ENCODE results near the gene SALL1. TPM values are rescaled to one million over a fixed set of nuclear protein-coding genes. Genes with fewer than 3 reads are reported as not detected.

SALL1 gene
- total RNA-seq (2021; ENCODE audit: unreplicated experiment) (not detected), Bru-seq, nascent RNA (not detected), BruChase-seq, experiment 1, labeled RNA remaining after a 6-hour chase (not detected), BruChase-seq, experiment 2, labeled RNA remaining after a 2-hour chase (not detected)
- not detected in 2 replicates for polyA plus RNA-seq (2012)
- long read RNA-seq: 0 reads

- Histone ChIP-seq H3K4me3 (replicated peaks in 1 of 2; ENCODE audit: low read depth in 1 of 2, low read length in 2 of 2) (no peak within 1 kb of the TSS), H3K4me2 (ENCODE audit: low read length) (no peak within 1 kb of the TSS)
These were observed at the start of gene SALL1 for GRCh38 chr16:51150888-51151320. SALL1 (minus strand) TSS chr16:51151270; CDS start chr16:51151241, 29 bp downstream.

More at GRCh38 chr16:51150888-51151320, at the start of gene SALL1:
- H2AFZ ChIP-seq (ENCODE audit: low read depth, low read length, poor library complexity, severe bottlenecking): no peak within 1 kb of the TSS
- H3K27ac ChIP-seq (ENCODE audit: low read depth, low read length): no peak within 1 kb of the TSS
- intact Hi-C loops (cut with micrococcal nuclease): no loop called here
- no peaks in the 10 kb centered on the region for H3K36me3 ChIP-seq (ENCODE audit: control insufficient read depth in 1 of 2, insufficient read depth in 2 of 2, low read length in 2 of 2)
- H3K79me2 ChIP-seq (ENCODE audit: insufficient read depth, low read length): no peaks in the 10 kb centered on the region
- no peaks in the 10 kb centered on the region for H3K4me1 ChIP-seq (ENCODE audit: control insufficient read depth in 1 of 2, insufficient read depth in 2 of 2, low read length in 2 of 2)
- DNase-seq (ENCODE audit: low read depth, low spot score): no peak
- no peaks in the 10 kb centered on the region for H3K27me3 ChIP-seq (ENCODE audit: insufficient read depth, low read length)
- ChIA-PET RAD21 (ENCODE audit: low non-redundant PET in 1 of 2, low total read pairs in 2 of 2, uncharacterized antibody in 2 of 2, unreplicated experiment in 2 of 2) (no interaction called here), POLR2A (no interaction called here), CTCF (no interaction called here)
- TF ChIP-seq ATF3 (IDR thresholded peaks at IDR 0.05) (no peak), EGR1 (IDR thresholded peaks at IDR 0.05; ENCODE audit: low read depth) (no peak), MAX (IDR thresholded peaks at IDR 0.05) (no peak), CTCF (IDR thresholded peaks at IDR 0.05 in 2 of 3, conservative IDR thresholded peaks at IDR 0.05 in 1 of 3; ENCODE audit: borderline replicate concordance in 1 of 3, insufficient read depth in 1 of 3, low read depth in 2 of 3, low read length in 2 of 3) (no peak), EZH2phosphoT487 (IDR thresholded peaks at IDR 0.05; ENCODE audit: borderline replicate concordance) (no peak), SRF (IDR thresholded peaks at IDR 0.05; ENCODE audit: low read depth) (no peak), SIN3A (IDR thresholded peaks at IDR 0.05; ENCODE audit: low read depth) (no peak), RAD21 (IDR thresholded peaks at IDR 0.05; ENCODE audit: low read depth) (no peak), ZNF274 (IDR thresholded peaks at IDR 0.05; ENCODE audit: low read depth, low read length) (no peak), POLR2A (IDR thresholded peaks at IDR 0.05; ENCODE audit: borderline replicate concordance, extremely low read depth, insufficient read depth, insufficient read length) (no peak), REST (IDR thresholded peaks at IDR 0.05; ENCODE audit: low read depth) (no peak), EZH2 (IDR thresholded peaks at IDR 0.05) (no peak), YY1 (IDR thresholded peaks at IDR 0.05; ENCODE audit: extremely low read depth, insufficient replicate concordance, low read depth, low read length) (no peak), JUND (IDR thresholded peaks at IDR 0.05) (no peak), CBX3 (IDR thresholded peaks at IDR 0.05; ENCODE audit: low read depth) (no peak), POLR2AphosphoS5 (IDR thresholded peaks at IDR 0.05; ENCODE audit: low read depth, low read length) (no peak)
- H3K9ac ChIP-seq (ENCODE audit: low read length): no peak within 1 kb of the TSS
- H3K9me3 ChIP-seq (ENCODE audit: control insufficient read depth in 1 of 2, insufficient read depth in 1 of 2, low read depth in 1 of 2, low read length in 2 of 2): no peaks in the 10 kb centered on the region
- no peaks in the 10 kb centered on the region for H4K20me1 ChIP-seq (ENCODE audit: insufficient read depth)
- BruUV-seq (replicated peaks): no TSS peak
- ATAC-seq: no peak
- H3K9me2 ChIP-seq (ENCODE audit: insufficient read depth): no peaks in the 10 kb centered on the region
